GM21367 (cell line): ENCODE results near the gene KRTAP3-1.
"Not testable (repeated sequence)": the region's sequence is repeated elsewhere in the genome, so short reads cannot be mapped to it uniquely, and the experiment has no call there.

Experiments used
- ATAC-seq: cut with Tn5 transposase; IDR thresholded peaks from one replicate; pipeline ENCODE4 v1.9.1; 2021; ENCODE audit not compliant: unreplicated experiment

Gene KRTAP3-1

GRCh38 chr17:41008811-41009210 is at the start of gene KRTAP3-1:
Gene KRTAP3-1 (minus strand): TSS chr17:41009128. CDS start chr17:41009074, 54 bp downstream.
- no peak for ATAC-seq

- ATAC-seq, result no peak
Observed at GRCh38 chr17:41057547-41057946, 48.6 kb upstream of the KRTAP3-1 start.

GRCh38 chr17:41055130-41055529 is 46.2 kb upstream of the KRTAP3-1 start, which contains the start of gene KRTAP2-2:
Gene KRTAP2-2 (minus strand): TSS chr17:41055230. CDS start chr17:41055211, 19 bp downstream.
- not testable (repeated sequence) for ATAC-seq

GRCh38 chr17:41054556-41054955 is 45.6 kb upstream of the KRTAP3-1 start:
- not testable (repeated sequence) for ATAC-seq

GRCh38 chr17:41054025-41054424 is 45.1 kb upstream of the KRTAP3-1 start:
- ATAC-seq, result no peak

GRCh38 chr17:41052566-41052965 is 43.6 kb upstream of the KRTAP3-1 start:
- ATAC-seq, result no peak

GRCh38 chr17:41049110-41049509 is 40.2 kb upstream of the KRTAP3-1 start:
- no peak for ATAC-seq

GRCh38 chr17:41048441-41048840 is 39.5 kb upstream of the KRTAP3-1 start:
- ATAC-seq, result no peak

GRCh38 chr17:41046735-41047465 is 38.0 kb upstream of the KRTAP3-1 start, which contains the start of gene KRTAP2-1:
Gene KRTAP2-1 (minus strand): TSS chr17:41047316. CDS start chr17:41047267, 49 bp downstream.
- not testable (repeated sequence) for ATAC-seq

- no peak for ATAC-seq
Observed at GRCh38 chr17:41042953-41043352, 34.0 kb upstream of the KRTAP3-1 start.

- not testable (repeated sequence) for ATAC-seq
Observed at GRCh38 chr17:41040783-41041571, 32.0 kb upstream of the KRTAP3-1 start, which contains the start of gene KRTAP1-1. Gene KRTAP1-1 (minus strand): TSS chr17:41041450. CDS start chr17:41041397, 53 bp downstream.

- no peak for ATAC-seq
Observed at GRCh38 chr17:41037853-41038350, 29.0 kb upstream of the KRTAP3-1 start.

GRCh38 chr17:41034346-41034935 is 25.5 kb upstream of the KRTAP3-1 start, which contains the start of gene KRTAP1-3:
Gene KRTAP1-3 (minus strand): TSS chr17:41034874. CDS start chr17:41034821, 53 bp downstream.
- not testable (repeated sequence) for ATAC-seq

- no peak for ATAC-seq
Observed at GRCh38 chr17:41029633-41030245, 20.8 kb upstream of the KRTAP3-1 start, which contains the start of gene KRTAP1-4. Gene KRTAP1-4 (minus strand): TSS chr17:41030195. CDS start chr17:41030078, 117 bp downstream.

- no peak for ATAC-seq
Observed at GRCh38 chr17:41026715-41027471, 18.0 kb upstream of the KRTAP3-1 start, which contains the start of gene KRTAP1-5. Gene KRTAP1-5 (minus strand): TSS chr17:41027208. CDS start chr17:41027155, 53 bp downstream.

- ATAC-seq, result no peak
Observed at GRCh38 chr17:41024697-41025096, 15.8 kb upstream of the KRTAP3-1 start.

- no peak for ATAC-seq
Observed at GRCh38 chr17:41020336-41020735, 11.4 kb upstream of the KRTAP3-1 start.

- no peak for ATAC-seq
Observed at GRCh38 chr17:41019415-41019814, 10.5 kb upstream of the KRTAP3-1 start.

- ATAC-seq, result no peak
Observed at GRCh38 chr17:41018541-41018940, 9.6 kb upstream of the KRTAP3-1 start.
